ENCODE measurements around the gene CYP26C1.

The CYP26C1 gene

DNA sequence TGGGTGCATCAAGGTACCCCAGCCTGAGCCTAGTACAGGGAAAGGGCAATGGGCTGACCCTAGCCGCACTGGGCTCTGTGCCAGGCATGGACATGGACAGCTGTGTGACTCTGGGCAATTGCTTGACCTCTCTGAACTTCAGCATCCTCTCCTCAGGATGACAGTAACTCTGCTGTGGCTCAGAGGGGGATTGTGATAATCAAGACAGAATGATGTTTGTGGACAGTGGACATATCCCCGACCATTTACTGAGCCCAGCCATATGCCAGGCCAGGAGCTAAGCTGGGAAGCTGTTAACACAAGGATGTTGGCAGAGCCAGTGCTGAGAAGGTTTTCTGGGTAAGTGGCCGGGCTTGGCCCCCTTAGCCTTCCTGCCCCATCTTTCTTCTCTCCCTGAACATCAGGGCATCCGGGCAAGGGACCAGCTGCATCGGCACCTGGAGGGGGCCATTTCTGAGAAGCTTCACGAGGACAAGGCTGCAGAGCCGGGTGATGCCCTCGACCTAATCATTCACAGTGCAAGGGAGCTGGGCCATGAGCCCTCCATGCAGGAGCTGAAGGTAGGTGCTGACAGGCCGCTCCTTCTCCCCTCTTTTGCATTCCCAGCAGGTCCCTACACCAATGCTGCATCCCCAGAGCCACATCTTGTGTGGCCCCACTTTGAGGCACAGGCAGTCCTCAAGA lies 3.5 kb downstream of the CYP26C1 start:
- DNase-seq (ENCODE audit: insufficient read length, low spot score), result no peak
- no peak for FAIRE-seq

DNA sequence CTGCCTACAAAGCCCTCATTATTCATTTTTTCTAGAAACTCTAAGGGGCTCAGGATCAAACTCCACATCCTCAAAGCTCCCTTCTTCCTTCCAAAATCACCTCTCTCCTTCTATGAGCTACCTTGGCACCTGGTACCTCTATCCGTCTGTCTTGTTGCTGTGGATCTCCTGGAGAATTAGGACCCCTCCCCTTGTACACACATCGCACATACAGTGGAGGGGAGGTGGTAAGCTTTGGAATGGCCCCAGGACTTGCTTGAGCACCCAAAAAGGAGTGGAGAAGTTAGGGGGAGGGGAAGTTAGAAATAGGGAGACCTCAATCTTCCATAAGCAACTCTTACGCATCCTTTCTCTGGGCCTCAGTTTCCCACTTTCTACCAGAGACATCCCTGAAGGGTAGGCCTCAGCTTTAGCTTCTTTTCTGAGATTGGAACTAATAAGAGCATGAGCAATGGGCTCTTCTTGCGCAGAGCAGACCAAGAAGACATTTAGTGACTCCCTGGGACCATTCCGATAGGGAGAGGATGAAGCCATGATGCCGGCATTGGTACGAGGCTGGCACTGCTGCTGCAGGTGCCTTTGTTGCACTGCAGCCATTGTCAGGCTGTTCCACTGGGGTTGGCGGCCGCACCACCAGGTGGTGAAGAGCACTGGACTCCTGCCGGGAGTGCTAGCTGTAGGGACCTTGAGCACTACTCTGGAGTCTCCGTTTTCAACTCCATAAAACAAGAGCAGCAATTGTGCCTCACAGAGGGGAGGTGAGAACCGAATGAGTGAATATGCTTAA lies 4.5 kb downstream of the CYP26C1 start:
- DNase-seq (ENCODE audit: insufficient read length, low spot score) (no peak), FAIRE-seq (no peak)

DNA sequence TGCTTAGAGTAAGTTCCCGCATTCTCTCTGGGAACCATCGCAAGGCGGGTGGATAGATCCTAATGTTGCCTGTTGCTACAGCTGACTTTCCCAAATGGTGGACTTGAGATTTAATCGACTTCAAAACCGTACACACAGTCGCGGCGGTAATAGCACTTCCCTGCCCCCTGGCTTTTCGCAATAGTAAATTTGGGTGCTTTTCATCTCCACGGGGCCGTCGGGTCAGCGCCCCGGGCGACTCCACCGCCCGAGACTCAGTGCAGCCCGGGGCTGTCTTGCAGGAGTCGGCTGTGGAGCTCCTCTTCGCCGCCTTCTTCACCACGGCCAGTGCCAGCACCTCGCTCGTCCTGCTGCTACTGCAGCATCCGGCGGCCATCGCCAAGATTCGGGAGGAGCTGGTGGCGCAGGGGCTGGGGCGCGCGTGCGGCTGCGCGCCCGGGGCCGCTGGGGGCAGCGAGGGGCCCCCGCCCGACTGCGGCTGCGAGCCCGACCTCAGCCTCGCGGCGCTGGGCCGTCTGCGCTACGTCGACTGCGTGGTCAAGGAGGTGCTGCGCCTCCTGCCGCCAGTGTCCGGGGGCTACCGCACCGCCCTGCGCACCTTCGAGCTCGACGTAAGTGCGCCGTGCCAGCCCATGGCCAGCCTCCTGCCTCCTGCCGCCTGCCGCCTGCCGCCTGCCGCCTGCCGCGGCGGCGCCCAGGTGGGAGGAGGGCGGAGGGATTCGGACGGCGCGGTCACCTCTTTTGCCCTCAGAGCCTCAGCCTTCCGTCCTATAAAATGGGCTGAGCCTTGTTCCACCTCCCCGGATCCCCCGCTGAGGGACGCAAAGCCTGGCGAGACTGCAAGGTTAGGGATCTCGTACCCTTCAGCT lies 5.3 kb downstream of the CYP26C1 start:
- no peak for DNase-seq (ENCODE audit: insufficient read length, low spot score)
- no peak for FAIRE-seq

DNA sequence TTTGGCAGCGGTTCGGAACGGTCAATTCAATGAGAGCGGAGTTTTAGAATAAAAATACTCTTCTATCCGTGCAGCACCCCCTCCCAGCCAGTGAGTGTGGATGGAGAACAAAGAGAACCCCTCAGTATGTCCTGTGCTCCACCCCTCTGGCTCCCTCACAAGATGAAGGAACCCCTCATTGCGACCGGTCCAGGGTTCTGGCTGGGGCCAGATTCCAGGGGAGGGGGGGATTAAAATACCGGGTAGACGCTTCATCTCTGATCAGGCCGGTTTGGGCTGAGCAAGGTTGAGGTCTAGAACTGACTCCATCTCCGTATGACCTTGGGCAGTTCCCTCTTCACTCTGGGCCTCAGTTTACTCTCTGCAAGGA lies 5.9 kb downstream of the CYP26C1 start:
- DNase-seq (ENCODE audit: insufficient read length, low spot score) (no peak), FAIRE-seq (no peak)

DNA sequence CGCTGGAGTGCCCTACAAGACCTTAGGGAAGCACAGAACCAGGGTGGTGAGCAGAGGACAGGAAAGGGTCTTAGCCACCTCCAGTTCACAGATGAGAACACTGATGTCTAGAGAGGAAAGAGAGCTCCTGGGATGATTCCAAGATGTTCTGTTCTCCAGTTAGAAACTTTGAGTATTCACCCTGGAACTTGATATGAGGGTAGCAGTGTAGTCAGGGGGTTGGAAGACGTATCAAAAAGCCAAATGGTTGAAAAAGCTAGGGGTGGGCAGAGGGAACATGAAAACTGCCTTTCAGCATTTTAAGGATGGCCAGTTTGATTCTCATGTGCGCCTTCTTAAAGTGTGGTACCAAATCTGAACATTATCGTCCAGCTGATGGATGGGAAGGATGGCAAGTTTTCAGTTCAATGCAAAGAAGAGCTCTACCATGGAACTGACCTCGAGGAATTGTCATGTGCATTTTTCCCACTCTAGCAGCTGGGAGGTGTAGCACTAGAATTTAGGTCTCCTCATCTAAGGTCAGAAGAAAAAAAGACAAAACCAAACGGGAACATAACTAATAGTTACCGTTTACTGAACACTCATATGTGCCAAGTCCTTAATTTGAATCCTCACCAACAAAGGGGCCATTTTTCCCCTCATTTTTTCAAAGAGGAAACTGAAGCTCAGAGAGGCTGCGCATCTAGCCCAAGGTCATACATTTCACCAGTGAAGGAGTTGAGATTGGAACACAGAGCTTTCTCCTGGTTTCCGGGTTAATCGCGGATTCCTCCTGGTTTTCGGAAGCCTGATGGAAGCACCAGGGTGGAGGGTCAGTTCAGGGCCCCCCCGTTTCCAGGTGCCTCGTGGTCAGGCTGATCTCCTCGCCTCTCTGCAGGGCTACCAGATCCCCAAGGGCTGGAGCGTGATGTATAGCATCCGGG lies 7.1 kb downstream of the CYP26C1 start:
- no peak for DNase-seq (ENCODE audit: insufficient read length, low spot score)
- no peak for FAIRE-seq

DNA sequence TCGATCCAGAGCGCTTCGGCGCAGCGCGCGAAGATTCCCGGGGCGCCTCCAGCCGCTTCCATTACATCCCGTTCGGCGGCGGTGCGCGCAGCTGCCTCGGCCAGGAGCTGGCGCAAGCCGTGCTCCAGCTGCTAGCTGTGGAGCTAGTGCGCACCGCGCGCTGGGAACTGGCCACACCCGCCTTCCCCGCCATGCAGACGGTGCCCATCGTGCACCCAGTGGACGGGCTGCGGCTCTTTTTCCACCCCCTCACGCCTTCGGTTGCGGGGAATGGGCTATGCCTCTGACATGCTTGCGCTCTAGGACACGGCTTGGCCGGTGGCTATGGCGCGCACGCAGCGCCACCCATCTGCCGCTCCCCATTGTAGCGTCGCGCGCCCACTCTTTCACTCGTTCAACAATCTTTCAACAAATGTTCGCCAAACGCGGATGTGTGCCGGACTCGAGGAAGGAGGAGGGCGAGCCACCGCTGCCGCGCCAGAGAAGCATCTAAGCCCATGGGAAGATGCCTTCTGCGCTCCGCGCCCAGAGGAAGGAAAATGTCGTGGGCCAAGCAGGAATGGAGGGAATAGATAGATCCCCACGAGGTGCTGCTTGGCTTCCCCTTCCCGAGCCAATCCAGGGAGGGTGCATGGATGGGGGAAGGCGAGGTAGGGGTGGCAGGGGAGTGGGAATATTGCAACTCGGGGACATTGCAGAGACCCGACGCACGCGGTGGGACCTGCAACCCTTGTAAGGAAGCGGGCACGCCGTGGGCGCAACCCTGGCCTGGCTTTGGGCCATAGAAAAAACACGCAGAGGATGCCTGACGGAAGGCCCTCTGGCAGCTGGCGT lies 8.0 kb downstream of the CYP26C1 start:
- DNase-seq (ENCODE audit: insufficient read length, low spot score), result no peak
- no peak for FAIRE-seq

DNA sequence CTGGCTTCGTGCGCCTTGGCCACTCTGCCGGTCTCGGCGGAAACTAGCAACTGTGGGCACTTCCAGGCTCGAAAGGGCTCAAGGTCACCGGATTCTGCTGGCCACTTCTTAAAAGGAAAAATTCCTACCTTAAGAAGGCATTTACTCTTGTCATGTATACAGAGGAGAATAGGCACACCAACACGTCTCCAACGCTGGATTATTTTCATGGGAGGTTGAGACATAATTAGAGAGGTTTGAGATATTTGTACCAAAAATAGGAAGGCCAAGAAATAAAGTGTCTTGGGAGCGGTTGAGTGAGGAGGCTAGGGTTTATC lies 8.6 kb downstream of the CYP26C1 start:
- FAIRE-seq (no peak), DNase-seq (ENCODE audit: insufficient read length, low spot score) (no peak)

DNA sequence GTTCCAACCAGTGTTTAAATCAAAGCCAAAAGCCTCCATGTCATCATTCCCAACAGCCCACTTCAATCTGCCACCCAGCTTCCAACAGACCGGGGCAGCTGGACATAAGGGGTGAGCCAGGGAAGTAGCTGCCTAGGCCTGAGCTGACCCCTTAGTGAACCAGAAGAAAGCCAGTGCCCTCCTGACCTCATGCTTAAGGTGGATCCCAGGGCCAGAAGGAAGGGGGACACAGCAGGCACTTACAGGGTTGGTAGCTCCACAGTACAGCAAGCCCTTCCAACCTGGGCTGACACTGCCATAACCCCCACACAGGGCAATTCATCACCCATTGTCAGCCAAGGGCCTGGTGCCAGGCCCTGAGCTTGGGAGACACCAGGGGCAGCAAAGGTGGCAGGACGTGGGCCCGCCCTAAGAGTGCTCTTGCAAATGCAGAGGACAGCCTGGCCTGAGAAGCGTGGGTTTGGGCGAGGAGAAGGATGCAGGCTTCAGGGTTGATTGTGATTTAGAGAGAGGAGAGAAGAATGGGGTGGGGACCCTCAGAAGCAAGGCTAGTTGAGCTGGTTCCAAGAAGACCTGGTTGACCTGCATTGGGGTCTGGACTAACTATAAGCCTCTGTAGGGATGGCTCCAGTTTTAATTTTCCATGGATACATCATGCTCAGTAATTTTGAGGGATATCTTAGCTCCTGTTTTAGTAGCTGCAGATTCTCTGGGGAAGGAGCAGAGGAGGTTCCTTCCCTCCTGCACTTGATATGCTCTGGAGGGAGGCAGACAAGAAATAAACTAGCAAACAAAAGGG lies 10.0 kb downstream of the CYP26C1 start:
- DNase-seq (ENCODE audit: insufficient read length, low spot score) (no peak), FAIRE-seq (no peak)

DNA sequence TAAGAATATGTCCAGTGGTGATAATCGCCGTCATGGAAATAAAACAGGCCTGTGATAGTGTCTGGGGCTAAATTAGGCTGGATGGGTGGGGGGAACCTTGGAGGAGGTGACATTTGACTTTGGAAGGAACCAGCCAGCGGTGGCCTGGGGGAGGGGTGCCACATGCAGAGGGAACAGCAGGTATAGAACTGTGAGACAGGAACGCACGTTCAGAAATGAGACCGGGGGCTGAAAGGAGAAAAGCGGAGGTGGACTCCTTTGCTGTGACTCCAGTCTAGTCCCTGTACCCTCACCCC lies 10.5 kb downstream of the CYP26C1 start:
- FAIRE-seq (no peak), DNase-seq (ENCODE audit: insufficient read length, low spot score) (no peak)

DNA sequence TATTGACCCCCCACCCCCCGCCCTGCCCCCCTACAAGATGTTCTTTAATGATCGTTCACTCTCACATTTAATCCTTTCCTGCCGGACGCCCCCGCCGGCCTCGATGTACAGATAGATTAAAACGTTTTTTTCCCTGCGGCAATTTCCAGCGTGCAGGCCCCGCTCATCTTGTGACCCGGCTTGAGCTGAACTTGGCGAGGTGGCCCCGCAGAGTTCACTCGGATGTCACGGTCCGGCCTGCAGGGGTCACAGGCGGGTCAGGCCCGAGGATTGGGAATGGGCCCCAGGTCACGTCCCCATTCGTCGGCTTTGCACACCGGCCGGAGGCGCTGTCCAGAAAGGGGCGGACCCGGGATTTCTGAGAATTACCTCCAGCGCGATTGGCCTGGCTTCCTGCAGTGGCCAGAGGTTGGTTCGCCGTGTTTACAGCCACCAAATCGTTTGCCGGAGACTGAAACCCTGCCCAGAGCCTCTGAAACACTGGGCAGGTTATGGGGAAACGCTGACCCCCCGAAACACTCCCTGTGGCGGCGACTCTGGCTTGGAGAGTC lies 11.2 kb downstream of the CYP26C1 start:
- DNase-seq (ENCODE audit: insufficient read length, low spot score) (no peak), FAIRE-seq (no peak)

DNA sequence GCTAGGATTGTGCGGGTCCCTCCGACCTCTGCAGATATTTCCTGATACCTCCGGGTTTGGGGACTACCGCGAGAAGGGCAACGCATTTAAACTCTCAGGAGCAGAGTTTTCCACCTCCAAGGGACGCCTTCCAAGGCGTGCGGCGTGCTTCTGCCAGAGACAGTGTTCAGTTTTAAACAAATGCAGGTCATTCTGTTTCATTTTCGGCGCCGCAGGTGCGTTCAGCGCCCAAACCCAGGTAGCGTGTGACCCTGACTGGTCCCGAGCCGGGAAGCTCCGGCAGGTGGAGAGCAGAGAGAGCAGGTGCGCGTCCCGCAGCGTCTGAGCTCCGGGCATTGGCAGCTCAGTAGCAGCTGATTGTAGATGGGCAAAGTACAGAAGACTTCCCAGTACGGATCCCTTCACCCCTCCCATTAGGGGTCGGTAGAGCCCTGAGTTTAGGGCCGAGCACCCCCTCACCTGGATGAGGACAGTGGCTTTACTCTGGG lies 11.7 kb downstream of the CYP26C1 start:
- FAIRE-seq (no peak), DNase-seq (ENCODE audit: insufficient read length, low spot score) (no peak)

DNA sequence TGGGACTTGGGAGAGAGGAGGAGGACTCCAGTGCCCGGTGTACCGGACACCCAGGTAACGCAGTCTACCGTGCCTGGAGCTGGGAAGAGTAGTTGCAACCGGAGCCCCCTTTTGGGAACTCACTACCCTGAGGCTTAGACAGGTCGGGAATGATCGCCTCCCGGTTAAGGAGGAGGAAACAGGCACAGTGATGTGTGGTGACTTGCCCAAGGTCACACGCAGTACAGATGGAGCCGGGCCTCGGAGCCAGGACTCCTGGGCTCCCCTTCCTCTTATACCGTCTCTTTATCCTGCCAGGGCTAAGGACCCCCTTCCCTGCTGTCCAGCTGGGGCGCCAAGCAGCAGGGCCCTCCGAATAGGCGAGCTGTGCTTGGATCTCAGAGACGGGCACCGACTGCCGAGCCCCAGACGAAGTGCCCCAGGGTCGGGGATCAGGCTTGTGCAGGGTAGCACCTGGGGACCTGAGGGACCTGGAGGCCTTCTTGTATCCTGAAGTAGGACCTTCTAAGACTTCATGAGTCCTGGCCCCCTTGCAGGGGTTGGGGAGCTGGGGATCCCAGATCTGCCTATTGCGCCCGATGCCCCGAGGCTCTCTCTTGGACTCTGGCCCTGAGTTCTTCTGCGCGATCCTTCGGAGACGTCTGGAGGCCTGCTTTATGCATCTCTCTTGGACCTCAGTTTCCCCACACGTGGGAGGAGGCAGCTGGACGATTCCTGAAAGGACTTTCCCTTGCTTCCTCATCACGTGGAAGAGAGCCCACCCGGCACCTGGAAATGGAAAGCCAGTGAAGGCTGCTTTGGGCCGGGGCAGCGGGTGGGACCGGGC lies 12.3 kb downstream of the CYP26C1 start:
- FAIRE-seq (no peak), DNase-seq (ENCODE audit: insufficient read length, low spot score) (no peak)

DNA sequence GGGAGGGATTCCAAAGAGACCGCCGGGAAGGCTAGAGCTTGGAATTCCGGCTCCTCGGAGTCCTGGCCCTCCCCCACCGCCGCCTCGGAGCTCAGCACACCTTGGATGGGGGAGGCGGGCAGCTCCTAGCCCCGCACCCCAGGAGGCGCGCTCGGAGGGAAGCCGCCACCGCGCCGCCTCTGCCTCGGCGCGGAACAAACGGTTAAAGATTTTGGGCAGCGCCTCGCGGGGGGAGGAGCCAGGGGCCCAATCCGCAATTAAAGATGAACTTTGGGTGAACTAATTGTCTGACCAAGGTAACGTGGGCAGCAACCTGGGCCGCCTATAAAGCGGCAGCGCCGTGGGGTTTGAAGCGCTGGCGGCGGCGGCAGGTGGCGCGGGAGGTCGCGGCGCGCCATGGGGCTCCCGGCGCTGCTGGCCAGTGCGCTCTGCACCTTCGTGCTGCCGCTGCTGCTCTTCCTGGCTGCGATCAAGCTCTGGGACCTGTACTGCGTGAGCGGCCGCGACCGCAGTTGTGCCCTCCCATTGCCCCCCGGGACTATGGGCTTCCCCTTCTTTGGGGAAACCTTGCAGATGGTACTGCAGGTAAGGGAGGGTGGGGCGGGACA lies 13.0 kb downstream of the CYP26C1 start, which contains the start of gene CYP26A1:
Gene CYP26A1 (plus strand): TSS at position 355 of the 608 bp plus-strand sequence. CDS start 42 bp downstream, at position 397.
- FAIRE-seq, result no peak
- DNase-seq (ENCODE audit: insufficient read length, low spot score), result no peak

DNA sequence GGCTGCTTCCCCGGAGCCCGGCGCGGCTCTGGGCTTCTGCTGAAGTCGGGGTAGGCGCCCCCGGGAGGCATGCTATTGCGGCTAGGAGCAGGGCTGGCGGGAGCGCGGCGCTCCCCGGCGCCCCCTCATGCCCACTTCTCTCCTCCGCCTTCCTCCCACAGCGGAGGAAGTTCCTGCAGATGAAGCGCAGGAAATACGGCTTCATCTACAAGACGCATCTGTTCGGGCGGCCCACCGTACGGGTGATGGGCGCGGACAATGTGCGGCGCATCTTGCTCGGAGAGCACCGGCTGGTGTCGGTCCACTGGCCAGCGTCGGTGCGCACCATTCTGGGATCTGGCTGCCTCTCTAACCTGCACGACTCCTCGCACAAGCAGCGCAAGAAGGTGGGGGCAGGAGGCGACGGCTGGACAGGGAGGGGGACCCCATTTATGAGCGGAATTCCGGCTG lies 13.6 kb downstream of the CYP26C1 start:
- DNase-seq (ENCODE audit: insufficient read length, low spot score), result no peak
- FAIRE-seq, result no peak

DNA sequence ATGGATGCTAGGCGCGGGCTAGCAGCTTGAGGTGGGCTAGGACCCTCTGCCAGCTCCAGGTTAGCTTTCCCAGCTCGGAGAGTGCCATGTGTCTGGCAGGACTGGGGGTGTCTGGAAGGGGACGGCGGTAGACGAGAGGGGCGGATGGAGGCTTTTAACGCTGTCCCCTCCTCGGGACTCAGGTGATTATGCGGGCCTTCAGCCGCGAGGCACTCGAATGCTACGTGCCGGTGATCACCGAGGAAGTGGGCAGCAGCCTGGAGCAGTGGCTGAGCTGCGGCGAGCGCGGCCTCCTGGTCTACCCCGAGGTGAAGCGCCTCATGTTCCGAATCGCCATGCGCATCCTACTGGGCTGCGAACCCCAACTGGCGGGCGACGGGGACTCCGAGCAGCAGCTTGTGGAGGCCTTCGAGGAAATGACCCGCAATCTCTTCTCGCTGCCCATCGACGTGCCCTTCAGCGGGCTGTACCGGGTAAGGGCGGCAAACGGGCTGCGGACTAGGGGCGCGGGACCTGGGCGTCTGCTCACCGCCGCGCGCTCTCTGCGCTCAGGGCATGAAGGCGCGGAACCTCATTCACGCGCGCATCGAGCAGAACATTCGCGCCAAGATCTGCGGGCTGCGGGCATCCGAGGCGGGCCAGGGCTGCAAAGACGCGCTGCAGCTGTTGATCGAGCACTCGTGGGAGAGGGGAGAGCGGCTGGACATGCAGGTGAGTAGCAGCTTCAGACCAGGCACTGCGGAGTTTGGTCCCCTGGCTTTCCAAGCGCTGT lies 14.2 kb downstream of the CYP26C1 start:
- FAIRE-seq, result no peak

More for the DNA sequence above, 14.2 kb downstream of the CYP26C1 start:
- DNase-seq (ENCODE audit: insufficient read length, low spot score), result no peak
